Measurements from ENCODE around the gene SIX3. TPM values are rescaled to one million over a fixed set of nuclear protein-coding genes. Genes with fewer than 3 reads are reported as not detected.
A peak's percentile ranks its signal among the peaks of the same experiment; 100 is the strongest.

Gene SIX3
- total RNA-seq, 2 donors from 2014 or later: not detected

- intact Hi-C loops (cut with DNase I, micrococcal nuclease): no loop called here
- no peak for ATAC-seq
- DNase-seq: no peak
These were observed 1.4 kb upstream of the SIX3 start for GRCh38 chr2:44940049-44940494.

DNA sequence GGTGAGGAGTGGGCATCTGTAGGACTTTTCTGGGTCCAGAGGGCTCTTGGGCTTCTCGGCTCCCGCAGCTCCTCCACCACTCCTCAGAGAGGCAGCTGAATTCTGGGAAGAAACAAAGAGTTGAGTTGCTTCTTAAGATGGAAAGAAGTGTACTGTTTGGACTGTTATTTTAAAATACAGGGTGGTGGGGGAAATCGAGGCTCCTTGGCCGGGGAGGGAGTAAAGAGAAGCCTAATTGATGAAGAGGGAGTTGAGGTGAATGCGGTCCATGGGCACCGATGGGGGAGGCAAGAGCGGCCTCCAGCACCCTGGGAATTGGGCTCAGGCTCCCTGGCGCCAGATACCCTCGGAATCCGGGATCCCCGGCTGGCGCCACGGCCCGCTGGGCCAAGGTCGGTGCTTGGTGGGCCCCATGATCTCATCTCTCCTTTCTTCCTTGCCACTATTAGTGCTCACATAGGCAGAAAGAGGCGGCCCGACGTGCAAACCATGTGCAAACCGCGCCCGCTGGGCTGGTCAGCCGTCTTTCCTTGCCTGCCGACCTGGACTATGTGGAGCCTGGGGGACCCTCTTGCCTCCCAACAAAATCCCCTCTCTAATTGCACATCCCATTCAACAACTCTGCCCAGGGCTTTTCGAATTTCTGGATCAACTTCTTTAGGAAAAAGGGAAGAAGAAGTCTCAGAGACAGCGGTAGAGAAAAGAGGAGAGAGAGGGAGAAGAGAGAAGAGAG, 604 bp upstream of the SIX3 start:
- ATAC-seq: no peak
- no peak for DNase-seq

GRCh38 chr2:44942304-44943030, 965 bp downstream of the SIX3 start:
- DNase-seq (no peak), ATAC-seq (no peak)
- intact Hi-C loops (cut with DNase I, micrococcal nuclease): no loop called here

More for the DNA sequence above, 604 bp upstream of the SIX3 start:
- intact Hi-C loops (cut with DNase I, micrococcal nuclease): no loop called here

- no peak for DNase-seq
- no peak for ATAC-seq
- intact Hi-C loops (cut with DNase I, micrococcal nuclease): no loop called here
These were observed 1.7 kb downstream of the SIX3 start for GRCh38 chr2:44943031-44943692.

DNA sequence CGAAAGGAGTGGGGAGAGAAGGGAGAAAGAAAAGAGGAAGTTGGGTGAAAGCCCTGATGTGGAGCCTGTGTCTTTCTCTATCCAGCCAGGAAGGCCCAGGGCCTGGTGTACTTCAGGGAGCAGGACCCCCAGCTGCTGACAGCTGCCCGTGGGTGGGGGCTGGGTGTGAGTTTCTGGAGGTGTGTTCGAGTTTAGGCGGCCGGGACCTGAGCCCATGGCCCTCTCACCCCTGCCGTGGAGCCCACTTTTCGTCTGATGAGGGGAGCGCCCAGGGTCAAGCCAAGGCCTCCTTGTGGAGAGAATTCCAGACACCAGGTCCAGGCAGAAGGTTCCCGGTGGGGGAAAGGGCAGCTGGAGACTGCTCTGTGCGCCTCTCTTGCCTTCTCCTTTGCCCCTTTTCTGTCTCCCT, 2.2 kb downstream of the SIX3 start:
- no peak for DNase-seq
- ATAC-seq: no peak
- intact Hi-C loops (cut with DNase I, micrococcal nuclease): no loop called here

DNA sequence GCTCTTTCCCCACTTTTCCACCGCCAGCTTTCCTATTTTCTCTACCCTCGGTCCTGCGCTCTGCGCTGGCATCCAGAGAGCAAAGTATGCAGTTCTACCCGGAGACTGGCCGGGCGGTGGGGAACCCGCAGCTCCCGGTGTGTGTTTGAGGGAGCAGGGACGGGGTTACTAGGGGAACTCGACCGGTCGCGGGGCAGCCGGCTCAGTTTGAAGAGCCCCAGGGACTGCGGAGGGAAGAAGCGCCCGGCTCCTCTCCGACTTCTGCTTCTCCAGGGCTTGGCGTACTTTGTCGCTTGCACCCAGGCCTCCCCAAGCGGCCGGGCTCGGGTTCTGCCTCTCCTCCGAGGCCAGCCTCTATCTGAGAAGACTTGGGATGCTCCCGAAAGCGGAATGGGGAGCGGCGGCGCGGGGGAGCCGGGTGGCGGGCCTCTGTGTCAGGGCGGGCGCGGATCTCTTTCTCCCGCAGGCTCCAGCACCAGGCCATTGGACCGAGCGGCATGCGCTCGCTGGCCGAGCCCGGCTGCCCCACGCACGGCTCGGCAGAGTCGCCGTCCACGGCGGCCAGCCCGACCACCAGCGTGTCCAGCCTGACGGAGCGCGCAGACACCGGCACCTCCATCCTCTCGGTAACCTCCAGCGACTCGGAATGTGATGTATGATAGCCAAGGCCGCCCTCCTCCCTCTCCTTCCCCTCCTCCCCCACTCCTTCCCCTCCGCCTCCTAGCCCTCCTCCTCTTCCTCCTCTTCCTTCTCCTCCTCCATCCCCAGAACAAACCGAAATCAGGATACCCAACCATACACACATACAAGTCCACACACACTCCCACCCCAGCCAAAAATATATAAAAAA, 2.8 kb downstream of the SIX3 start:
- intact Hi-C loops (cut with DNase I, micrococcal nuclease): no loop called here
- ATAC-seq (no peak), DNase-seq (no peak)

DNA sequence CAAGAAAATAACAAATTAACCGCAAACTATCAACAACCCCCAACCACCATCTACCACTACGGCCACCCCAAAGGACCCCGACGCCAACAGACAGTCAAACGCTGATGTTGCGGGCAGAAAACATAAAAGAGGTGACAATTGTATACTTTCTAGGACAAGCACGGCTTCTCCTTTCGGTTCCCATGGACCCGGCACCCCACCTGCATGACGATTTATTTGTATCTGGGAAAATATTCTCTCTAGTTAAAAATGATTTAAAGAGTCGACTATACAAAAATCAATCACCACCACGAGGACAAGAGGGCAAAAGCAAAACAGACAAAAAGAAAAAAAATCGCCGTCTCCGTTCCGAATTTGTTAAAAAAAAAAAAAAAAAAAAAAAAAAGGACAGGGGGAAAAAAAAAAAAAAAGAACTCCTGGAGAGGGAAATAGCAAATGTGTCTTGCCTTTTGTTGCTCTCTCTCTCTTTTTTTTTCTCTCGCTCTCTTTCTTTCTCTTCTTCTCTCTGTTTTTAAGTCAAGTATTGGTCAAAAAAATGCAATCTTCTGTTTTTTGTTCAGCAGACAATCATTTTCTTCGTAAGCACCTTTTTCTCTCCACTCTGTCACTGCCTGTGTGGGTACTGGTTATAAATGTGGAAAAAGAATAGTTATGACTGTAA, 3.6 kb downstream of the SIX3 start:
- intact Hi-C loops (cut with DNase I, micrococcal nuclease): no loop called here
- no peak for ATAC-seq
- no peak for DNase-seq

DNA sequence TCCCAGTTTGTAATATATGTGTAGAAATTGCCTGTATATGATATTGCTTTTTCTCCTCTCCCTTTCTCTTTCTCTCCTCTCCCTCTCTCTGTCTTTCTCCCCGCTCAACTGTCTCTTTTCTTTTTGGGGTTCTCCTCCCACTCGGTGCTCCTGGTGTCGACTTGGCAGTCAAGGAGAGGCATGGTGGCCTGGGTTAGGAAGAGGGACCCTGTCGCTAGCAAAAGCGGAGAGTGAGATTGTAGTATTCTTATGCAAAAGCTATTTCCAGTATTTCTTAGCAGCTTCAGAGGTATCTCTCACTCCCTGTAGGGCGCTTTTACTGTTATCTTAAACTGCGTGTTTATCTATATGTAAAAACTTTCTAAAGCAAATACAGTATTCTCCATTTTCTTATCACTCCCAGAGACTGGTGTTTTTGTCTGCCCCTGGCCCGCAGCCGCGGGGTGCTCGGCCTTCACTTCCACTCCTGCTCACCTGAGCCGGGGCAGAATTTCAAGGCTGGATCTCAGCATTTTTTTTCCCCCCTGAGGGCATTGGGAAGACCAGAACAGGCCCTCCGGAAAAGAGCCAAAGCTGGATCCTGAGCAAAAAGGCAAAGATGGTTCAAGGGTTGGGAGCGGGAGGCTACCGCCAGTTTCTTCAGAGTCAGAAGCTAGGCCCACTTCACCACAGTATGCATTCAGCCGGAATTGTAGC, 4.3 kb downstream of the SIX3 start:
- no peak for ATAC-seq
- DNase-seq: no peak
- intact Hi-C loops (cut with DNase I, micrococcal nuclease): no loop called here

- ATAC-seq: no peak
- DNase-seq: no peak
- intact Hi-C loops (cut with DNase I, micrococcal nuclease): no loop called here
These were observed 5.0 kb downstream of the SIX3 start for GRCh38 chr2:44946372-44947027.

DNA sequence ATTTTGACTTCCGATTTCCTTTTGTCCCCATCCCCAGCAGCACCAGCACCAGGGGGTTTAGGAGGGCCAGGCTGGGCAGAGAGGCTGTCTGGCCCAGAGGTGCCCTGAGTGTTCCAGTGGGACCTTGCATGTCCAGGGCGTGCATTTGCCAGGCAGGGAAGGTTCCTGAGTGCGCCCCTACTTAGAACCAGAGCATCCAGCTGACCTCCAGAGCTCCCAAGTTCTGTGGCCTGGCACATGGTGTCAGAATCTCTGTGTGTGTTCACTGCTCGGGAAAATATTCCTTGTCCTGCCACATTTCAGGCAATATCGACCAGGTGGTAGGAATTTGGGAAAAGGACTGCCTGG, 5.5 kb downstream of the SIX3 start:
- no peak for DNase-seq
- ATAC-seq: no peak
- intact Hi-C loops (cut with DNase I, micrococcal nuclease): no loop called here

- intact Hi-C loops (cut with DNase I, micrococcal nuclease): no loop called here
- ATAC-seq: no peak
These were observed 7.2 kb downstream of the SIX3 start for GRCh38 chr2:44948565-44949328.

GRCh38 chr2:44949329-44950151, 8.0 kb downstream of the SIX3 start:
- peak; percentile 46 for ATAC-seq
- DNase-seq: no peak
- intact Hi-C loops (cut with DNase I, micrococcal nuclease): loop anchor here in 1 of 2 donors (10.0 kb wide), 1 partner anchor 555 kb away; no protein-coding TSS in a partner anchor

More at GRCh38 chr2:44948565-44949328, 7.2 kb downstream of the SIX3 start:
- DNase-seq: no peak

DNA sequence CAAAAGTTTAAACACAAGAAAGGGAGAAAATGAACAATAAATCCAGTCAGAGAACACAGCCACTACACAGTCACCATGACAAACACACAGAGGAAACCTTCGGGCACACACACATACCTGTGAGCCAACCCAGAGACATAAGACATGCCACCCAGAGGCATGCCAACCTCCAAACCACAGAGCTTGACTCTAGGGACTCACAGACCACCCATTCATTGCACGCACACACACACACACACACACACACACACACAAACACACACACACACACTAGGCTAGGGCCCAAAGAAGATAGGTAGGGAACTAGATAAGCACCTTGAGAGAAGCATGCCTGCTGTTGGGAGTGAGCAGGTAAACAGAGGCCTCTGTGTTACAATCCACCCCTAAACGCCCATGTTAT, 9.1 kb downstream of the SIX3 start:
- no peak for ATAC-seq
- no peak for DNase-seq

DNA sequence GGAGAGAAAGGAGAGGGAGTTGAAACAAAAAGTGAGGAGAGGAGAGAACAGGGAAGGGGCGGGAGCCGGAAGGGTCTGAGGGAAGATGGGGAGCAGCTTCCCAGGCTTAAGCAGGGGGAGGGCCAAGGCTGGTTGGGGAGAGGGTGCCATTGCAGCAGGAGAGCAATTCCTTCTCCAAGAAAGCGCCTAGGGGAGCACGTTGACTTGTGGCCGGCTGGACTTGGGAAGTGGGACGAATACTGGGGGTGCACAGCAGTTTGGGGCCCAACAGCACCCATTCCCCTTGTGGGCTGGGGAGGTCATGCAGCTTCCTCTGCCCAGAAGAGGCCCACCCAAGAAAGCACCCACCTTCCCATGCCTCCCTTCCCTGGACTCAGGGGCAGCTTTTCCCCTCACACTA, 9.6 kb downstream of the SIX3 start:
- DNase-seq (no peak), ATAC-seq (no peak)
- intact Hi-C loops (cut with DNase I, micrococcal nuclease): loop anchor here in 1 of 2 donors (10.0 kb wide), 1 partner anchor 556 kb away; no protein-coding TSS in a partner anchor

More for the DNA sequence above, 9.1 kb downstream of the SIX3 start:
- intact Hi-C loops (cut with DNase I, micrococcal nuclease): loop anchor here in 1 of 2 donors (10.0 kb wide), 1 partner anchor 556 kb away; no protein-coding TSS in a partner anchor

DNA sequence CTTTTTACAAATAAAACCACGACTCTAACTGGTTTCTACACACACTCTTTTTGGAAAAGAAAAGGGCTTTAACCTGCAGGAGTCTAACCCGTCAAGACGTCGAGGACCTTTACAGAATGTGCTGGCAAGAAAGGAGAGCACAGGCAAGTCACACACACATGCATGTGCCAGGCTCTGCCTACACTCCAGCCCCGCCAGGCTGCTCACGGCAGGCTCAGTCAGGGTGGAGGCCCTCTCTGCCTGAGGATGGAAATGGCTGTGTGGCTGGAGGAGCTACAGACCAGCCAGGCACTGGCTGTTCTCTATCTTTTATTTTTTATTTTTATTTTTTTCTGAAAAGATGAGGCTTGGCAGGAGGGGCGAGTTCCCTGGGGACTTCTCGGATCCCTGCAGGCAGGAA, 10.2 kb downstream of the SIX3 start:
- ATAC-seq: no peak
- intact Hi-C loops (cut with DNase I, micrococcal nuclease): loop anchor here in 1 of 2 donors (10.0 kb wide), 1 partner anchor 557 kb away; no protein-coding TSS in a partner anchor
- DNase-seq: no peak
